Measurements from ENCODE around the gene CAPN7.
A peak's percentile ranks its signal among the peaks of the same experiment; 100 is the strongest.

Gene CAPN7

GRCh38 chr3:15204005-15204404 lies 2.0 kb upstream of the CAPN7 start:
- no peak for DNase-seq

GRCh38 chr3:15205482-15205933 lies 538 bp upstream of the CAPN7 start:
- no peak for DNase-seq

GRCh38 chr3:15206662-15207576 lies 873 bp downstream of the CAPN7 start:
- DNase-seq = no peak

GRCh38 chr3:15207836-15208504 lies 1.9 kb downstream of the CAPN7 start:
- no peak for DNase-seq

- no peak for DNase-seq
These were observed 5.9 kb downstream of the CAPN7 start for GRCh38 chr3:15211937-15212336.

DNA sequence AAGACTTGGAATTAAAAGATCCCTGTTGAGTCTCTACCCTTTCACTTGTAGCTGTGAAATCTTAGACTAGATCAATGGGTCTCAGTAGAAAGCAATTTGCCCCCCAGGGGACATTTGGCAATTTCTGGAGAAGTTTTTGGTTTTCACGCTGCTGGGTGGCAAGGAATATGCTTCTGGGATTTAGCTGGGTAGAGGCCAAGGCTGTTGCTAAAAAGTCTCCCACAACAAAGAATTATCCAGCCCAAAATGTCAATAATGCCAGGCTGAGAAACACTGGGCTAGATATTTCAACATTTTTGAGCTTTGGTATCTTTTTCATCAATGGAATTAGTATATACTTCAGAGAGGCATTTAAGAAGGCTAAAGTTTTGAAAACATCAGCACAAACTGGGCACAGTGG lies 8.7 kb downstream of the CAPN7 start:
- no peak for DNase-seq

GRCh38 chr3:15215996-15216395 lies 9.9 kb downstream of the CAPN7 start:
- DNase-seq = no peak

DNA sequence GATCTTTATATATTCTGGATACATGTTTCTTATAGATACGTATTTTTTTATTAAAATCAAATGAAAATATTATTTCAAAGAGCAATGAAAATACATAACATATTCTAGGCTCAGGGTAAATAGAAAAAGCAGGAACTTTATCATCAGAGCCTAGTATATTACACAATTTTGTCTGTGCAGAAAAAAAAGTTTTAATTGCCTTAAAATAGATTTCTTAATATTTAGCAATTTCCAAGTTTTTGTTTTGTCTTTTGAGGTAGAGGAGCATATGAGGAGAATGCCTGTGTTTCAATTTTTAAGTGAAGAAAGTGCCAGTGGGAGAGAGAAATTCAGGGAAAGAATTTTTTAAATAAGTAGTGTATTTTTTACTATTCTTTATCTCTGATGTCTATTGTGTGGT lies 10.5 kb downstream of the CAPN7 start:
- DNase-seq = no peak

- DNase-seq = peak in 3 of 6 experiments; percentile 49 to 51 (median 49)
These were observed 11.1 kb downstream of the CAPN7 start for GRCh38 chr3:15217011-15217671.

- DNase-seq = no peak
These were observed 11.8 kb downstream of the CAPN7 start for GRCh38 chr3:15217841-15218267.

GRCh38 chr3:15218689-15219088 lies 12.6 kb downstream of the CAPN7 start:
- DNase-seq = no peak

DNA sequence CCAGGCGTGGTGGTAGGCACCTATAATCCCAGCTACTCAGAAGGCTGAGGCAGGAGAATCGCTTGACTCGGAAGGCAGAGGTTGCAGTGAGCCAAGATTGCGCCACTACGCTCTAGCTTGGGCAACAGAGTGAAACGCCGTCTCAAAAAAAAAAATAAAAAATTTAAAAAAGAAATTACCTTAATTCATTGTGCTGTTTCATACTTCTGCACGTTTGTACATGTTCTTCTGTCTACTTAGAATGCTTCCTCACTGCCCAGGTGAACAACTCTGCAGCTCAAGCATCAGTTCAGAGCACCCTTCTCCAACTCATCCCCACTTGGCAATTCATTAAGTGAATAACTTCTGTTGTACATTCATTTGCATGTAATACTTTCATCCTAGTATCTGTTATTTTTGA lies 14.0 kb downstream of the CAPN7 start:
- no peak for DNase-seq

- no peak for DNase-seq
These were observed 14.6 kb downstream of the CAPN7 start for GRCh38 chr3:15220661-15221060.

GRCh38 chr3:15221574-15222217 lies 15.7 kb downstream of the CAPN7 start:
- no peak for DNase-seq

DNA sequence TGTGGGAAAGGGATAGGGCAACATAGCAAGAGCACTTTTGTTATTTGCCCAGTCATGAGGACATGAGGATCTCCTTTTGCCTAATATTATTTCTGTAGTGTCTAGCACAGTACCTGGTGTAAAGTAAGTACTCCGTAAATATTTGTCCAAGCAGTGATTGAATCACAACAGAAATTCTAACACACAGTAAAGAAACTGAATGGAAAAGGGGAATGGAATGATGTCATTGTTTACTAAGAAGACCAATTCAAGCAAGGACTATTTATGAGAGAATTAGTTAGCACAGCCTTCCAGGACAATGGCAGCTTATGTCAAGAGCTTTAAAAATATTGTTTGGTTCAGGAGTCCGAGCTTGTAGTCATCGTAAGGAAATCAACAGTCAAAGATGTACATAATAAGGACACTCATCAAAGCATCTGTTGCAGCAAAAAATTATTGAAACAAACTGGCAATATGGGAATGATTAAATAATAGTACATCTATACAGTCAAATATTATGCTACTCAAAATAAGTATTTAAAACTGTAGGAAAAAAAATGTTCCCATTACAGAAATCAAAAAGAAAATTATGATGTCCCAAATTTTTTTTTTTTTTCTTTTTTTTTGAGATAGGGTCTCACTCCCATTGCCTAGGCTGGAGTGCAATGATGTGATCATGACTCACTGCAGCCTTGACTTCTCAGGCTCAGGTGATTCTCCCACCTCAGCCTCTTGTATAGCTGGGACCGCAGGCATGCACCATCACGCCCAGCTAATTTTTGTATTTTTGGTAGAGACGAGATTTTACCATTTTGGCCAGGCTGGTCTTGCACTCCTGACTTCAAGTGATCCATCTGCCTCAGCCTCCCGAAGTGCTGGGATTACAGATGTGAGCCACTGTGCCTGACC lies 17.9 kb downstream of the CAPN7 start:
- no peak for DNase-seq

DNA sequence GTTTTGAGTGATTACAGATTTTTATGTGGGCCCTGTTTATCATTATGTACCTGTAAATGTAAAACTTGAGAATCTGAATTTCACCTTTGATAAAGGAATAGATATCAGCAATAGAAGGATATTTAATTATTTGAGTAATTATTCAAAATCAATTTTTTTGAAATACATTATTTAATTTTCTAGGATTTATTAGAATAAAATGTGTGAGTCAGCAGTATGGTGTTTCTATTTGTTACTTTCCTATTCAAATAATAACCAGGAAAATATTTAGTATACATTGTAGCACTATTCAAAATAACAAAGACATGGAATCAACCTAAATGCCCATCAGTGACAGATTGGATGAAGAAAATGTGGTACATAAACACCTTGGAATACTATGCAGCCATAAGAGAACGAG lies 22.1 kb downstream of the CAPN7 start:
- DNase-seq = no peak

DNA sequence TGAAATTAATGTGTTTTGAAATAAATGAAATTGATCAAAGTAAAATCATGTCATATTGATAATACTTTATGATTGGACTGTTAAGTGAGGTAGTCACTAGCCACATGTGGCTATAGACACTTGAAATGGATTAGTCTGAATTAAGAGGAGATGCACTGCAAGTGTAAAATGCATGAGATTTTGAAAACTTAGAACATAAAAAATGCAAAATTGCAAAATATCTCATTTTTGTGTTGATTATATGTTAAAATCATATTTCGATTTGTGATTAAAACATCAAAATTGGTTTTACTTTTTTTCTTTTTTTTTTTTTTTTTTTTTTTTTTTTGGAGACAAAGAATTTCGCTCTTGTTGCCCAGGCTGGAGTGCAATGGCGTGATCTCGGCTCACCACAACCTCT lies 23.2 kb downstream of the CAPN7 start:
- DNase-seq = no peak

DNA sequence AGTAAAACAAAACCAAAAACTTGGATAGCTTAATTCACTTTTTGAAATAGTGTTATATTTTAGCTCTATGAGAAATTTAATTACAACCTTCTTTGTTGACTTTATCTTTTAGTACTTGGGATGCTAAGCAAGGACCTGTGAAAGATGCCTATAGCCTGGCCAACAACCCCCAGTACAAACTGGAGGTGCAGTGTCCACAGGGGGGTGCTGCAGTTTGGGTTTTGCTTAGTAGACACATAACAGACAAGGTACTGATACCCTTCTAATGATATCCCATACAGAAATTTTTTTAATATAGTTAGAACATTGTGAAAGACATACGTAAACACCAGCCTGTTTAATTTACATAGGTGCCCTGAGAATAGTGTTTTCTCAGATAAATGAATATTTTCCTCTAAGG lies 35.3 kb downstream of the CAPN7 start:
- peak in 3 of 6 experiments; percentile 23 to 38 (median 34) for DNase-seq

DNA sequence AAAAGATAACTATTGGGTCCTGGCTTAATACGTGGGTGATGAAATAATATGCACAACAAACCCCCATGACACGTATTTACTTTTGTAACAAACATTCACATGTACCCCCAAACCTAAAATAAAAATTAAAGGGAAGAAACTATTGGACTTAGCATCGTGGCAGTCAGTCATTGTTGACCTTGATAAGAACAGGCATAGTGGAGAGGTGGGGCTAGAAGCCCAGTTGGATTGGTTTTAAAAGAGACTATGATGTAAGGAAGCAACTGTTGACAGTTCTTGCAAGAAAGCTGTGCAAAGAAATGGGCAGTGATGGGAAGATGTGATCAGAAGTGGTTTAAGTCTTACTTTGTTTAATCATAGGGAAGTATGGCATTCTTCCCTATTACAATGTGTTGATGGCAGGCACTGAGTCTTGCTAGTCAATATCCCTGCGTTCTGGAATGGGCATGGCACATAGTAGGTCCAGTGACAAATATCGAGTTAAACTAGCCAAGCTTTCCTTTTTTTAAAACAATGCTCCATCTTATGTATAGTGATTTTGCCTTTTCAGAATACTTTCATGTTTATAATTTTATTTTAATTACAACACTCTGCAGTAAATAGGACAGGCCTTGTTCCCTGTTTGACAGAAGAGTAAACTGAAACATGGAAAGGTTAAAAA lies 37.9 kb downstream of the CAPN7 start:
- no peak for DNase-seq

GRCh38 chr3:15246186-15246585 lies 40.1 kb downstream of the CAPN7 start:
- no peak for DNase-seq

- no peak for DNase-seq
These were observed 47.1 kb downstream of the CAPN7 start for GRCh38 chr3:15253023-15253697.

Data from stimulated activated naive CD4-positive, alpha-beta T cell (primary cell).